ENCODE data around the gene IL1R1.
"Not testable (repeated sequence)": the region's sequence is repeated elsewhere in the genome, so short reads cannot be mapped to it uniquely, and the experiment has no call there.

Gene IL1R1, protein sequence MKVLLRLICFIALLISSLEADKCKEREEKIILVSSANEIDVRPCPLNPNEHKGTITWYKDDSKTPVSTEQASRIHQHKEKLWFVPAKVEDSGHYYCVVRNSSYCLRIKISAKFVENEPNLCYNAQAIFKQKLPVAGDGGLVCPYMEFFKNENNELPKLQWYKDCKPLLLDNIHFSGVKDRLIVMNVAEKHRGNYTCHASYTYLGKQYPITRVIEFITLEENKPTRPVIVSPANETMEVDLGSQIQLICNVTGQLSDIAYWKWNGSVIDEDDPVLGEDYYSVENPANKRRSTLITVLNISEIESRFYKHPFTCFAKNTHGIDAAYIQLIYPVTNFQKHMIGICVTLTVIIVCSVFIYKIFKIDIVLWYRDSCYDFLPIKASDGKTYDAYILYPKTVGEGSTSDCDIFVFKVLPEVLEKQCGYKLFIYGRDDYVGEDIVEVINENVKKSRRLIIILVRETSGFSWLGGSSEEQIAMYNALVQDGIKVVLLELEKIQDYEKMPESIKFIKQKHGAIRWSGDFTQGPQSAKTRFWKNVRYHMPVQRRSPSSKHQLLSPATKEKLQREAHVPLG

DNA sequence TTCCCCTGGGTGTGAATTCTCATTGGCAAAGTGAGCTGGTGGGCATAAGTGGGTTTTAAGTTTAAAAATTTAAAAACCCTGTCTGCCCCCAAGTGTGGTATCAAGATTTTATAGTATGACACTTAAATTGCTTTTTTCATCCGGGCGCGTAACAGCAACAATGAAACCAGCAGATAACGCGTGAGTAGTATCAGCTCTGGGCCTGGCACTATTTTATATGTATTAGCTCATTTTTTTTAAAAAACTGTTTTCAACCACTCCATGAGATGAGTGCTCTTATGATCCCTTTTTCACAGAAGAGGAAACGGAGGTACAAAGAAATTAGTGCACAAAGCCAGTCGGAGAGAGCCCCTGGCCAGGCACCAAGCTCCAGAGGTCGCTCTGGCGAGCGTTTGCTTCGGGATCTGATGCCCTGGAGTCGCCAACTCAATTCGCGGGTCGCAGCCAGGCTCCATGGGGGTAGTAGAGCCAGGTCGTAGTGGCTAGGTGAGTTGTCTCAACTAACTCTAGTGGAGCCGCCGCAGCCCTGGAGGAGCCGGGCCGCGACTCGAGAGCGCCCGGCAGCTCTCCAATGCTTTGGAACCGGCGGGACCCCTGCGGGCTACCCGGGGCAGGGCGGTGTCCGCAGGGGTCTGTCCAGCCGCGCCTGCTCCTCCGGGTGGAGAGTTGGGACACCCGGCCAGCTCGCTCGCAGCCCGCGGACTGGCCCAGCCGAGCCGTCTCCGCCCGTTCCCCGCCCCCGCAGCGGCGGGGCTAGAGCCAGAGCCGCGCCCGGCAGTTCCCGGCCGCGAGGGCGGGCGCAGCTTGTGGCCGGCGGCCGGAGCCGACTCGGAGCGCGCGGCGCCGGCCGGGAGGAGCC lies at the start of gene IL1R1:
Gene IL1R1 (plus strand): TSS at position 777 of the 859 bp plus-strand sequence. CDS start 14,979 bp downstream, outside the sequence.
- no peaks in the 10 kb centered on the region for H3K4me1 Mint-ChIP-seq
- no peak within 1 kb of the TSS for H3K27ac Mint-ChIP-seq
- H3K4me3 Mint-ChIP-seq: no peak within 1 kb of the TSS
- no peaks in the 10 kb centered on the region for H3K36me3 Mint-ChIP-seq
- peaks cover 18% of the 10 kb centered on the region for H3K9me3 Mint-ChIP-seq
- no peak for ATAC-seq
- peaks cover 45% of the 10 kb centered on the region for H3K27me3 Mint-ChIP-seq

DNA sequence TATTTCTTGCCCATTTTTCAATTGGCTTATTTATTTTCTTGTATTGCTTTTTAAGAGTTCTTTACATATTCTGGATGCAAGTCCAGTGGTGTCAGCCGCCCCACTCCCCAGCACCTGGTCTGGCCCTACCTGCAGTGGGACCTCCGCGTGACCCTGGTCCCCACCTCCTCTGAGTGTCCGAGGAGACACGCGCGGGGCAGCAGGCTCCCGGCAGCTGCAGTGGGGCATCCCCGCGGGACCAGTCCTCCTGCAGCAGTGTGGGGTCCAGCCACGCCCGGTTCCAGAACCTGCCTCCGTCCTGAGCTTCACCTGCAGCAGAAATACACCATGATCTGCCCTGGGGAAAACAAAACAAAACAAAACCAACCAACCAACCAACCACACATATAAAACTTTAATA lies 48.9 kb upstream of the IL1R1 start:
- Mint-ChIP-seq H3K27me3 (peaks cover 28% of the 10 kb centered on the region), H3K4me3 (no peak overlapping the region), H3K27ac (no peak overlapping the region), H3K36me3 (peaks cover 5% of the 10 kb centered on the region), H3K9me3 (peaks cover 16% of the 10 kb centered on the region), H3K4me1 (peaks cover 6% of the 10 kb centered on the region)
- ATAC-seq: no peak

- peaks cover 6% of the 10 kb centered on the region for H3K4me1 Mint-ChIP-seq
- H3K27ac Mint-ChIP-seq: no peak overlapping the region
- H3K27me3 Mint-ChIP-seq: peaks cover 34% of the 10 kb centered on the region
- H3K4me3 Mint-ChIP-seq: no peak overlapping the region
- ATAC-seq: no peak
- peaks cover 5% of the 10 kb centered on the region for H3K36me3 Mint-ChIP-seq
- peaks cover 13% of the 10 kb centered on the region for H3K9me3 Mint-ChIP-seq
These were observed 47.6 kb upstream of the IL1R1 start for GRCh38 chr2:102094917-102095316.

GRCh38 chr2:102096103-102096502 lies 46.4 kb upstream of the IL1R1 start:
- peaks cover 34% of the 10 kb centered on the region for H3K27me3 Mint-ChIP-seq
- peaks cover 6% of the 10 kb centered on the region for H3K4me1 Mint-ChIP-seq
- no peak for ATAC-seq
- H3K9me3 Mint-ChIP-seq: peaks cover 7% of the 10 kb centered on the region
- no peak overlapping the region for H3K27ac Mint-ChIP-seq
- H3K4me3 Mint-ChIP-seq: no peak overlapping the region
- H3K36me3 Mint-ChIP-seq: no peaks in the 10 kb centered on the region

- H3K4me1 Mint-ChIP-seq: peaks cover 4% of the 10 kb centered on the region
- ATAC-seq: no peak
- no peaks in the 10 kb centered on the region for H3K36me3 Mint-ChIP-seq
- H3K9me3 Mint-ChIP-seq: peaks cover 3% of the 10 kb centered on the region
- peaks cover 51% of the 10 kb centered on the region for H3K27me3 Mint-ChIP-seq
- H3K4me3 Mint-ChIP-seq: no peak overlapping the region
- H3K27ac Mint-ChIP-seq: no peak overlapping the region
These were observed 43.8 kb upstream of the IL1R1 start for GRCh38 chr2:102098756-102099155.

DNA sequence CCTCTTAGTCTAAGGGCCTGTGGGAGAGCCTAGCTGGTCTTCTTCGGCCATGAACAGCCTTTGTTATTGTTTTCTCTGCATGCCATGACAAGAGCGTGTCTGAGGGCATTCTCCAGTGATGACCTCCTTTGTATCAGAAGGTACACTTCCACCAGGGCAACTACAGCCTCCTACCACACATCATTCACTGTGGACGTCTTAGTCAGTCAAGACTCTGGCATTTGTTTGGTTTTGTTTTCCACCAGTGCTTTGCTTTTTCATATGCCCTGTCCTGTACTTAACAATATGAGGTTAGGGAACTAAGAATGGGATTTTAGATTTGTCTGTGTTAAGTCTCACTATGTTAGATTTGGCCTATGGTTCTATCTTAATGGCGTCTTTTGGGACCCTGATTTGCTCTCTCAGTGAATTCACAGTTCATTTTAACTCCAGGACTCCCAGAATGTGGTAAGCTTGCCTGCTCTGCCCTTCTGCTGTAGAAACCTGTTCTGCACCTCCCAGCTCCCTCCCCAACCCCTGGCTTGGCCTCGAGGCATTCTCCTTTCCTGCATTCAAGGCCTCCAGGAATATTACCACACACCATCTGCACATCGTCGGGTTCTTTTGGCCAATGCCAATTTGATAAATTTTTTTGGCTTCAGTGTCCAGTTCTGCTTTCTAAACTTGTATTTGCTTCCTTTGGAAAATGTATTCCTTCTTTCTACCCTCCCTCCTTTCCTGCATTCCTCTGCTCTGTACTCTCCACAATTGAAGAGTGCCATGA lies 42.8 kb upstream of the IL1R1 start:
- ATAC-seq: no peak
- H3K4me1 Mint-ChIP-seq: peaks cover 9% of the 10 kb centered on the region
- H3K27ac Mint-ChIP-seq: no peak overlapping the region
- H3K27me3 Mint-ChIP-seq: peaks cover 51% of the 10 kb centered on the region
- peaks cover 3% of the 10 kb centered on the region for H3K9me3 Mint-ChIP-seq
- no peaks in the 10 kb centered on the region for H3K36me3 Mint-ChIP-seq
- H3K4me3 Mint-ChIP-seq: no peak overlapping the region

- Mint-ChIP-seq H3K4me1 (peaks cover 12% of the 10 kb centered on the region), H3K36me3 (no peaks in the 10 kb centered on the region), H3K27me3 (peaks cover 53% of the 10 kb centered on the region), H3K27ac (no peak overlapping the region), H3K4me3 (no peak overlapping the region), H3K9me3 (peaks cover 3% of the 10 kb centered on the region)
- ATAC-seq: no peak
These were observed 42.0 kb upstream of the IL1R1 start for GRCh38 chr2:102100371-102101096.

GRCh38 chr2:102101097-102101848 lies 41.3 kb upstream of the IL1R1 start:
- H3K27ac Mint-ChIP-seq: no peak overlapping the region
- H3K36me3 Mint-ChIP-seq: no peaks in the 10 kb centered on the region
- H3K27me3 Mint-ChIP-seq: peaks cover 60% of the 10 kb centered on the region
- peaks cover 12% of the 10 kb centered on the region for H3K4me1 Mint-ChIP-seq
- ATAC-seq: no peak
- no peak overlapping the region for H3K4me3 Mint-ChIP-seq
- peaks cover 3% of the 10 kb centered on the region for H3K9me3 Mint-ChIP-seq

GRCh38 chr2:102101849-102102635 lies 40.5 kb upstream of the IL1R1 start:
- ATAC-seq: no peak
- no peaks in the 10 kb centered on the region for H3K36me3 Mint-ChIP-seq
- H3K9me3 Mint-ChIP-seq: peaks cover 3% of the 10 kb centered on the region
- peaks cover 58% of the 10 kb centered on the region for H3K27me3 Mint-ChIP-seq
- no peak overlapping the region for H3K27ac Mint-ChIP-seq
- H3K4me3 Mint-ChIP-seq: no peak overlapping the region
- H3K4me1 Mint-ChIP-seq: peaks cover 12% of the 10 kb centered on the region

DNA sequence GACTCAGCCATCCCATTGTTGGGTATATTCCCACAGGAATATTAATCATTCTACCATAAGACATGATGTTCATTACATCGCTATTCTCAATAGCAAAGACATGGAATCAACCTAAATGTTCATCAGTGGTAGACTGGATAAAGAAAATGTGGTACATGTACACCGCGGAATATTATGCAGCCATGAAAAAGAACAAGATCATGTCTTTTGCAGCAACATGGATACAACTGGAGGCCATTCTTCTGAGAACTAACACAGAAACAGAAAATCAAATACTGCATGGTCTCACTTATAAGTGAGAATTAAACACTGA lies 40.0 kb upstream of the IL1R1 start:
- Mint-ChIP-seq H3K27me3 (peaks cover 56% of the 10 kb centered on the region), H3K4me1 (peaks cover 12% of the 10 kb centered on the region)
- not testable (repeated sequence) for H3K27ac Mint-ChIP-seq, ATAC-seq, H3K4me3 Mint-ChIP-seq, H3K9me3 Mint-ChIP-seq, H3K36me3 Mint-ChIP-seq

DNA sequence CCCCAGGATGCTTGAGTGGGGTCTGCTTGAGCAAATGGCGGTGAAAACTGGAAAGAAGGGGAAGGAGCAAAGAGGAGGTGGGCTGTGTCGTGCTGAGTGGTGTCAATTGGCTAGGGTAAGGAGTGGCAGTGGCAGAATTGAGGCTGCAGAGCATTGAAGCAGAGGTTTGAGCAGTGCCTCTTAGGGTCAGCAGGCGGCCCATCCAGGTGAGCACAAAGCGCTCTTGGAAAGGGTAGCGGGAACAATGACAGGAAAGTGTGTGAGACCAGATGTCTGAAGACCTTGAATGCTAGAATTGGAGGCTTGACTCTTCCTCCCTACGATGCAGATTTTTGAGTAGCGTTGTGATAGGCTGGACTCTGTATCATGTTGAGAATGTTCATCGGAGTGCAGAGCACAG lies 39.3 kb upstream of the IL1R1 start:
- Mint-ChIP-seq H3K27ac (no peak overlapping the region), H3K27me3 (peaks cover 63% of the 10 kb centered on the region), H3K36me3 (no peaks in the 10 kb centered on the region), H3K4me1 (peaks cover 12% of the 10 kb centered on the region), H3K9me3 (peaks cover 3% of the 10 kb centered on the region), H3K4me3 (no peak overlapping the region)
- ATAC-seq: no peak

- peaks cover 3% of the 10 kb centered on the region for H3K9me3 Mint-ChIP-seq
- peaks cover 12% of the 10 kb centered on the region for H3K4me1 Mint-ChIP-seq
- H3K27ac Mint-ChIP-seq: peak overlapping the region; percentile 20
- peak; percentile 87 for ATAC-seq
- peak overlapping the region; percentile 72 for H3K4me3 Mint-ChIP-seq
- peaks cover 58% of the 10 kb centered on the region for H3K27me3 Mint-ChIP-seq
- H3K36me3 Mint-ChIP-seq: no peaks in the 10 kb centered on the region
These were observed 38.3 kb upstream of the IL1R1 start for GRCh38 chr2:102103992-102104871.

Data from stimulated activated memory B cell treated with anti-CD40 and anti-IgM and Interleukin-4, amounts not matched to agents 10 μg/mL and 1 μg/mL and 100 μg/mL, for 72 hours (primary cell).